ENCODE results near the gene HLF.
"Not testable (repeated sequence)": the region's sequence is repeated elsewhere in the genome, so short reads cannot be mapped to it uniquely, and the experiment has no call there.

The HLF gene

DNA sequence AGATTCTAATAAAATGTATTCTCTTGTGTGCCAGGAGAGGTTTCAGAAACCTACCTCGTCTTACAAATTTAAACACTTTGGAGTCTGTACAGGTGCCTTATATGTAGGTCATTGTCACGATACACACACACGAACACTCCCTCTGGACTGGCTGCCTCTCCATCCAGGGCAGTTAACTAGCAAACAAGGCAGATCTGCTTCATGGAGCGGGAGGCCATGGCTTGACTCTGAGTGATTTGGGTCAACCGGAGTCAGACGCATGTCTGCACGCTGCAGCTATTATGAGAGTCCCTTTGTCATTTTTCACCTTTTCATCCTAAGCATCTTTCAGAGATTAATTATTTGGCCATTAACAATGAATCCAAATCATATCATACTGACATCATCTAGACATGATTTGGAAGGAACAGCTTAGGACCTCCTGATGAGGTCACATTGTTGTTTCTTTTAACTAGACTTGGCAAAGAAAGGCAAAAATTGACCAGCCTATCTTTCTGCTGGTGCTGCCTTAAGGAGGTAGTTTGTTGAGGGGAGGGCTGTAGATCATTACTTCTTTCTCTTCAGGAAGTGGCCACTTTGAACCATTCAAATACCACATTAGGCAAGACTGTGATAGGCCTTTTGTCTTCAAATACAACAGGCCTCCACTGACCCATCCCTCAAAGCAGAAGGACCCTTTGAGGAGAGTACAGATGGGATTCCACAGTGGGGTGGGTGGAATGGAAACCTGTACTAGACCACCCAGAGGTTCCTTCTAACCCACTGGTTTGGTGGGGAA lies 58.9 kb downstream of the HLF start:
- in situ Hi-C loops (cut with HindIII; ENCODE audit: low sequenced_read_pairs), result loop anchor here (25.0 kb wide), 1 partner anchor 336 kb away; no protein-coding TSS in a partner anchor

DNA sequence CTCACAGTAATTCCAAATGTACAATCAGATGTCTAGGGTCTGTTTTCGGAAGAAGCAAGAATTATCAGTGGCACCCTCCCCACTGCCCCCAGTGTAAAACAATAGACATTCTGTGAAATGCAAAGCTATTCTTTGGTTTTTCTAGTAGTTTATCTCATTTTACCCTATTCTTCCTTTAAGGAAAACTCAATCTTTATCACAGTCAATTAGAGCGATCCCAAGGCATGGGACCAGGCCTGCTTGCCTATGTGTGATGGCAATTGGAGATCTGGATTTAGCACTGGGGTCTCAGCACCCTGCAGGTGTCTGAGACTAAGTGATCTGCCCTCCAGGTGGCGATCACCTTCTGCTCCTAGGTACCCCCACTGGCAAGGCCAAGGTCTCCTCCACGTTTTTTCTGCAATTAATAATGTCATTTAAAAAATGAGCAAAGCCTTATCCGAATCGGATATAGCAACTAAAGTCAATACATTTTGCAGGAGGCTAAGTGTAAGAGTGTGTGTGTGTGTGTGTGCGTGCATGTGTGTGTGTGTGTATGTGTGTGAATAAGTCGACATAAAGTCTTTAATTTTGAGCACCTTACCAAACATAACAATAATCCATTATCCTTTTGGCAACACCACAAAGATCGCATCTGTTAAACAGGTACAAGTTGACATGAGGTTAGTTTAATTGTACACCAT lies 59.7 kb downstream of the HLF start:
- in situ Hi-C loops (cut with HindIII; ENCODE audit: low sequenced_read_pairs), result loop anchor here (25.0 kb wide), 1 partner anchor 337 kb away; no protein-coding TSS in a partner anchor

DNA sequence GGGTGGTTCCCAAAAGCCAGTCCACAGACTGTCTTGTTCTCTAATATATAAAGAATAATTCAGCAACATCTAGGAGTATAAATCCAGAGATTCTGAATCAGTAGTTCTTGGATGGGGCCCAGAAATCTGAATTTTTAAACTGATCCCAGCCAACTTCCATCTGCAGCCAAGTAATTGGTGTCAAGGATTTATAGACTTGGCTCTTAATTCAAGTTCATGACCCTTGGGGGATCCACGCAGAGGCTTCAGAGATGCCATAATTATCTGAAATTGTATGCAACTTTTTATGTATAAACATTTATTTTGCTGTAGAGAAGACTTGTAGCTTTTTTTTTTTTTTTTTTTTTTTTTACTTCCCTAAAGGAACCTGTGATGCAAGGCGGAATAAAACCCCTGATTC lies 60.6 kb downstream of the HLF start:
- in situ Hi-C loops (cut with HindIII; ENCODE audit: low sequenced_read_pairs), result no loop called here

DNA sequence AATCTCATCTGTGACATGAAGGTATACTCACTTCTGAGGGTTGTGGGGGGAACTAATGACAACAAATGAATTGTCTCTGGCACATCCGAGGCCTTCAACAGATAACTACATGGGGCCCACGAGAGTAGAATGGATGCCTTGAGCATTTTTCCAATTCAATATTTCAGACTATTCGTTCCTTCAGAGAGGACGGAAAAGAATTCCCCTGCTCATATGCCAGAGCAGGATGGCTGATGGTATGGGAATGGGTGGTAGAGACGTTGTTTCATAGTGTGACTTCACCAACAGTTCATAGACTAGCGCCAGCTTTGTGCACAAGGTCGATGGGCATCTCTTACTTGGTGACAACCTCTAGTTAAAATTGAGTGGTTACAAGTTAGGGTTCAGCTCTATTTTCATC lies 61.3 kb downstream of the HLF start:
- in situ Hi-C loops (cut with HindIII; ENCODE audit: low sequenced_read_pairs), result no loop called here

DNA sequence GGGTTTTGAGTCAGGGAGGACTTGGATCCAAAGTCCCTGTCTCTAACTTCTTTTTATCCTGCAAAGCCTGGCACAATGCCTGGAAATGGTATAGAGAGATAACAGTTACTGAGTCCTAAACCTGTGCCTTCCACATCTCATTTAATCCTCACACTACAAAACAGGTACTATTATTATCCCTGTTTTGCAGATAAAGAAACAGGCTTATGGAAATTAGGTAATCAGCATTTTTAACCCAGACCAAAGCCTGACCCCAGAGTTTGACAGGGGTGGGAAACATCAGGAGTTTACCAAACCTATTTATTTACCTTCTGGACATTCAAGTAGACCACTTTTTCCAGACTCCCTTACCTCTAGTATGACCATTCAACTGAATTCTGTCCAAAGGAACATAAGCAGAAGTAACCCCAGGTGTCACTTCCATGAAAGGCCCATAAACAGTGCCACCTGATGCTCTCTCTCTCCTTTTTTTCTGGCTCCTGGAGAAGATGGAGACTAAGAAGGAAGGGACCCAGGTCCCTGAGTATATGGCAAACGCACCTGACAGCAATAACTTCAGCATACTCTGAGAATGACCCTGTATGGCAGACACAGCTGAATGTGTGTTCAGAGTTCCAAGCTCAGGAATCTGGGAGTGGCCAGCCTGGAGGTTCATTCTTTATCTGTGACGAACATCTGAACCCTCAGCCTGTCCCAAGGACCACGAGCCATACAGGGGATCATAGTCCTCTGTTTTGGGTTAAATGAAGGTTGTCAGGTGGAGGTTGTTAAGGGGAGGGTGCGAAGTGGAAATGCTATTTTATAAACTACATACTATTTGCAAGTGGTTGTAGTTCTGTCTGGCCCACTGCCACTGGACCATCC lies 62.7 kb downstream of the HLF start:
- in situ Hi-C loops (cut with HindIII; ENCODE audit: low sequenced_read_pairs), result no loop called here

DNA sequence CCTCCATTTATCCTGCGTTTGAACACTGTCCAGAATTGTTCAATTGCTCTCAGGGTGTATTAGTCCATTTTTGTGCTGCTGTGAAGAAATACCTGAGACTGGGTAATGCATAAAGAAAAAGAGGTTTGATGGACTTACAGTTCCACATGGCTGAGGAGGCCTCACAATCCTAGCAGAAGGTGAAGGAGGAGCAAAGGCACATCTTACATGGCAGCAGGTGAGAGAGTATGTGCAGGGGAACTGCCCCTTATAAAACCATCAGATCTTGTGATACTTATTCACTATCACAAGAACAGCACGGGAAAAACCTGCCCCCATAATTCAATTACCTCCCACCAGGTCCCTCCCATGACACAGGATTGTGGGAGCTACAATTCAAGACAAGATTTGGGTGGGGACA lies 63.8 kb downstream of the HLF start:
- in situ Hi-C loops (cut with HindIII; ENCODE audit: low sequenced_read_pairs), result not testable (repeated sequence)

DNA sequence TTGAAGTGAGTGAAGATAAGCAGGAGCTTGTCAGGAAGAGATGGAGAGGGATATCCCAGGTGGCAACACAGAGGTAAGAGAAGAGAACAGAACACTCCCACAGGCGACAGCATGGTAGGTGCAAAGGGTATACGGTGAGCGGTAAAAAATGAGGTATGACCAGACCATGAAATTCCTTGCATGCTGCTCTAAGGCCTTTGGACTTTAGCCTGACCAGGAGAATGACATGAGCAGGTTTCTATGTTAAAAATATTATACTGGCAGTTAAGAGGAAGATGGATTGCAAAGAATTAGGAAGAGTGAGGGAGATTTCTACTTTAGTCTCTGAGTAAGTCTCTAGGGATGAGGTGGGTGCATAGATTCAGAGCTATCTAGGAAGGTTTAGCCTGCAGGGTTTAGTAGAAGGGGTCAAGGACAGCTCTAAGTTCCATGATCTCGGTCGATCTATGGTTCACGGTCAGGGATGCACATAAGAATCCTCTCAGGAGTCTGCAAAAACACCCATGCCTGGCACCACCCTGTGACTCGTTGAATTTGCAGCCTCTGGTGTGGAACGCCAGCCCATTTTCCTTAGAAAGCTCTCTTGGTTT lies 65.7 kb downstream of the HLF start:
- in situ Hi-C loops (cut with HindIII; ENCODE audit: low sequenced_read_pairs), result no loop called here

DNA sequence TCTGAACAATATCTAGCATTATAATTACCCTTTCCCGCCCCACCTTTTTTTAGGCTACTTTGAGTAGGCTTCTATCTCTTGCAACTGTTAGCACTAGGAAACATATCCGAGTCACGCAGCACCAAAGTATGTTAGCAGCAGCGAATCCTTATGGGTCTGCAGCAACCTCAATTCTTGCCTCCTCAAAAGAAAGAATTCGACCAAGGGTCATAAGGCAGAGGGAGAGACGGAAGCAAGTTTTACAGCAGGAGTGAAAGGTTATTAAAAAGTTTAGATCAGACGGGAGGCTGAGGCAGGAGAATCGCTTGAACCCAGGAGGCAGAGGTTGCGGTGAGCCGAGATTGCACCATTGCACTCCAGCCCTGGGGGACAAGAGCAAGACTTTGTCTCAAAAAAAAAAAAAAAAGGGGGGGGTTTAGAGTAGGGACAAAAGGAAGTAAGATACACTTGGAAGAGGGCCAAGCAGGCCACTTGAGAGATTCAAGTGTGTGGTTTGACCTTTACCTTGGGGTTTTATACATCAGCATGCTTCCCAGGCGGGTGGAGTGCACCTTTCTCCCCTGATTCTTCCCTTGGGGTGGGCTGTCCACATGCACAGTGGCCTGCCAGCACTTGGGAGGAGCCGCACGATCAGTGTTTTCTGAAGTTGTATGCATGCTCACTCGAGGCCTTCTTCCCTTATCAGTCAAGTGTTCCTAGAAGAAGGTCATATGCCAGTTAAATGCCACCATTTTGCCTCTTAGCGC lies 67.7 kb downstream of the HLF start:
- in situ Hi-C loops (cut with HindIII; ENCODE audit: low sequenced_read_pairs), result no loop called here

DNA sequence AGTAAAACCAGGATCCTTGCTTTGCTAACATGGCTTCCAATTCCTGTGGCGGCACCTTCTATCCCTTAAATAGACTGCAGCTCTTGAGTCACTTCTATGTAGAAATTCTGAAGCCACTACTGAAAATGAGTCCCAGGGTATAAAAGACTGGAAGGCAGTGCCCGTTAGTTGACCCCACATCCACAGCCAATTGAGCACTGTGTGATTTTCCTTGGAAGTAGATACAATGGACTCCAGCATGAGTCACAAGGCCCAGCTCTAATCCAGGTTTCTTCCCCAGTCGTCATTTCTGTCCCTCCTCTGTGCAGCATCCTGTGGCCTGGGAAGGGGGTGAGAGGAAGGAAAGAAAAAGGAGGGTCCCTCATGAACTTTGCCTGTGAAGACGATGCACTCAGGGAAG lies 69.5 kb downstream of the HLF start:
- in situ Hi-C loops (cut with HindIII; ENCODE audit: low sequenced_read_pairs), result no loop called here

DNA sequence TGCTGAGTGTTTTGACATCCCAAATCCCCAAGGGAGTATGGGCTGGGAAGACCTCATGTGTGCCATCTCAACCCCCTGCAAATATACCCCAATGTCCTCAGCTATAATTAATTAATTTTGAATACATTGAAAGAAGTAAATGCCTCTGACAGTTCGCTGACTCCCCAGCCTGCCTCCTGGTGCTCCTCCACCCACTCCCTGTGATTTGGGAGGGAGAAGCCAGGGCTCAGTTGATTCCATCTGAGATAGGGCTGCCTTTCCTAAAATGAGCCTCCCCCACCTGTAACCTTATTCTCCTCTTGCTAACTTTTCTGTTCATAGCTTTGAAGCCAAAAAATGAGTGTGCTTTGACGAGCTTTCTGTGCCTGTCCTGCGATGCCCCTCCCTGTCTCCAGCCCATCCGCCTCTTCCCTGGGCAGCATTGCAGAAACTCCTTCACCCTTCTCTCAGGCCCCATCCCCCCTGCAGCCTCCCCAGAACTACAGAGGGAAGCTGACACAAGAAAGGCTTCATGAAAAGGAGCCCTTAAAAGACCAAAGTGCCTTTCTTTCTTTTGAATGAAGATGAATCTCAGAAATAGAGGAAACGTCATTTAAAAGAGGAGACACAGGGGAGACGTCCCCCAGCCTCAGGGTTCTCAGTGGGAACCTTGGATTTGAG lies 70.3 kb downstream of the HLF start:
- in situ Hi-C loops (cut with HindIII; ENCODE audit: low sequenced_read_pairs), result no loop called here

DNA sequence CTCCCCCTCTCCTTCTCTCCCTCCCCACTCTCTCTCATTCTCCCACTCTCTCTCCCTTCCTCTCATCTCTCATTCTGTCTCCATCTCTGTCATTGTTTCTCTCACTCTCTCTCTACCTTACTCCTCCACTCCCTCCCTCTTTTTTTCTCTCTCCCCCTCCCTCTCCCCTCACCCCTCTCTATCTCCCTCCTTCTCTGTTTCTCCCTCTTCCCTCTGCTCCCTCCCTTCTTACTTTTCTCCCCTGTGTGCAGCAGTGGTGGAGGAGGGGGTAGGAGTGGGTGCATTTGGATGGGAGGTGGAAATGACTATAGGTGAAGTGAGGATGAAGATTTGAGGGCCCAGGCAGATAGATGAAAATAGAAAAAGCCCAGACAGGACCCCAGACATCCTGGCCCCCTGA lies 70.9 kb downstream of the HLF start:
- in situ Hi-C loops (cut with HindIII; ENCODE audit: low sequenced_read_pairs), result no loop called here

DNA sequence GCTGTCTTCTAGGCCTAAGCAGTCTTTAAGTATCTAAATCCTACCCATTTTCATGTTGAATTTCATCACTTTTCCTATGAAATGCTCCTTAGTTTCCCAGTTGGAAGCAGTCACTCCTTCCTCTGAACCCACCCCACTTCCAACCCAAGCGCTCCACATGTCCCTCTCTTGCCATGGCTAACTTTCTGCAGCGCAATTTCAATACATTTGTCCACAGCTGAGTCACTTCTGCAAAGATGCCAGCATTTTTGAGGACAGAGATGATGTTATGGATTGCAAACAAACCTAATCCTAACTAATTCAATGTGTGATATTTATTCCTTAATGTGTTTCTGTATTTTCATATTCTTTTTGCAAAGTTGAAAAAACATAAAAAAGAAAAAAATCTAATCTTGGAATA lies 71.7 kb downstream of the HLF start:
- in situ Hi-C loops (cut with HindIII; ENCODE audit: low sequenced_read_pairs), result no loop called here

DNA sequence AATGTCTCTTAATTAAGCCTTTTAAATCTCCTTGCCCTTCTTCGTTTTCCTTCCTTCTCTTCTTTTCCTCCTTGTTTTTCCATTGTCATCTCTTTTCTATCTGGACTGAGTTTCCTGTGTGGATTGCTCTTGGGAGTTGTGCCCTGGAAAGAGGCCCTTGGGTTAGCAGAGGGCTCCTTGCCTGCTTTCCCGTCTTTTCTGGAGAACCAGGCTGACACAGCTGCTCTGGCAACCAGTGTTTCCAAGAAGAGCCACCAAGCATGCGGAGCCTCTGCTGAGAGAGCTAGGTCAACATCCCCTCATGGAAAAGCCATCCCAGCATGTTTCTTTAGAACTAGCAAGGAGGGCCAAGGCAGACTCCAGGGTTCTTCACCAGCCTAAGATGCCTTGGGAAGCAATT lies 75.4 kb downstream of the HLF start:
- in situ Hi-C loops (cut with HindIII; ENCODE audit: low sequenced_read_pairs), result no loop called here

DNA sequence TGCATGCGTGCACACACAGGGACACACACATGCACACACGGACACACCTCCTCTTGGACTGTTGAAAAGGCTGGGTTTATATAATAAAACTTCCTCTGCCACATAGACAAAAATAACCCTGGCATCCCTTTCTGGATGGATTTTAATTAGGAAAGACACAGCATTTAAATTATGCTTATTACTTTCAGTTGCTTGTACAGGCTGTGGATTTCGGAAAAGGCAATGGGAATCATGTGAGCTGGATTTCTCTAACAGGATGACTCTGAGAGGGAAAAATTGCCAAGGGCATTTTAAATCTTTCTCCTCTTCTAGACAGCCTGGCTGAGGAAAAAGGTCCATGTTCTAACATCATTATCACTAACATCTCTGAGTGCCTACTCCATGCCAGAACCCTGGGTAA lies 75.9 kb downstream of the HLF start:
- in situ Hi-C loops (cut with HindIII; ENCODE audit: low sequenced_read_pairs), result no loop called here

DNA sequence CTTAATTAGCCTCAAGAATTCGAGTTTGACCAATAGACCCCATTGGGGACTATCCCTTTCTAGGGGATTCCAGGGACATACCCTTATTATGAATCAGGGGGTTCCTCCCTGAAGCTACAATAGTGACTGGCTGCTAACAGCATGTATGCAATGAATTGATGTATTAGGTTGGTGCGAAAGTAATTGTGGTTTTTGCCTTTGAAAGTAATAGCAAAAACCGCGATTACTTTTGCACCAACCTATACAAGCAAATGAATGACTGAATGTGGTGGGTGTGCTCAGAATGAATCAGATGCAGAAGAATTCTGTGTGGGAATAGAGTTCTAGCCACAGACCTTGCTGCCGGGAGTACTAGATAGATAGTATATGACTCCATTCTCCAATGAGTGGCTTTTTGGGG lies 76.7 kb downstream of the HLF start:
- in situ Hi-C loops (cut with HindIII; ENCODE audit: low sequenced_read_pairs), result no loop called here

DNA sequence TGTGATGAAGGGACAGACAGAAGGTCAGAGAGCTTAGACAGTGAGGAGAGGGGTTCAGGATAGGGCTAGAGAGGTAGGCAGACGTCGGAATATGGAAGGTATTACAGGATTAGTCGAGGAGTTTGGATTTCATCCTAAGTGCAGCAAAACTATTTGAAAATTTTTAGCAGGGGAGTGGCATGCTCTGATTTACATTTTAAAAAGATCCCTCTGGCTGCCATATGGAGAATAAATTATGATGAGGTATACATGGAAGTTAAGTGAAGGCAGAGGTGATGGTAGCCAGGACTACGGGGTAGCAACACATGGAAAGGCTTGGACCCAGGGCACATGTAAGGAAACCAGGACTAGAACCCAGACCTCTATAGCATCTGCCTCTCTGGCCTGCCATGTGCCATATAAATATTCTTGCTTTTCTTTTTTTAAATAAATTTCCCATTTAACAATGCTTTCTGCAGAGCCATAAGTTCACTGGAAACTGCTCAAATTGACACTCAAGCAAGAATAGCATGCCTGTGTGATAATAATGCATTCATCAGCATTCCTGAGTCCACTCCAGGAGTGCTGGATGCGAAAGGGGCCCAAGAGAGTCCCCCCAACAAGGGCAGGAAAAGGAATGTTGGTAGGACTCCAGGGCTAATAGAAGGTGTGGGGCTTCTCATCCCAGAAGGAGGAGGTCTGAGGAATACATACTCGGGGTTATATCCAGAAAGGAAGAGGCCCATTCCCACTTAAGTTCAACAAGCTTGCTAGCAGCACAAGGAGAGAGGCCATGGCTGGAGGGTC lies 78.2 kb downstream of the HLF start:
- in situ Hi-C loops (cut with HindIII; ENCODE audit: low sequenced_read_pairs), result no loop called here

DNA sequence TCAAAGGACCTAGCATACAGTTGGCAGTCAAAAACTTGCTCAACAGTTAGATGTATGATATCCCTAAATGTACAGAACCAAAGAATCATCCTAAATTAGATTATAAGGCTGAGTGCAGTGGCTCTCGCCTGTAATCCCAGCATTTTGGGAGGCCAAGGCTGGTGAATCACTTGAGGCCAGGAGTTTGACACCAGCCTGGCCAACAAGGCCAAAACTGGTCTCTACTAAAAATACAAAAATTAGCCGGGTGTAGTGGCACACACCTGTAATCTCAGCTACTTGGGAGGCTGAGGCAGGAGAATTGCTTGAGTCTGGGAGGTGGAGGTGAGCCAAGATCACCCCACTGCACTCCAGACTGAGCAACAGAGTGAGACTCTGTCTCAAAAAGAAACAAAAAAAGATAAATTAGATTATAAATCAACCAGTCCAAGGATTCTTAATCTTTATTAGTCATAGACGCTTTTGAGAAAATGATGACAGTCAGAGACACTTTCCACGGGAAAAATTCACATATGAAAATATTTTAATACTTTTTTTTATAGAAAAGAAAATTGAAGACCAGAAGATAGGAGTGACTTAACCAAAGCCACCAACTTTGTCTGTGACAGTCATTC lies 79.2 kb downstream of the HLF start:
- in situ Hi-C loops (cut with HindIII; ENCODE audit: low sequenced_read_pairs), result no loop called here

DNA sequence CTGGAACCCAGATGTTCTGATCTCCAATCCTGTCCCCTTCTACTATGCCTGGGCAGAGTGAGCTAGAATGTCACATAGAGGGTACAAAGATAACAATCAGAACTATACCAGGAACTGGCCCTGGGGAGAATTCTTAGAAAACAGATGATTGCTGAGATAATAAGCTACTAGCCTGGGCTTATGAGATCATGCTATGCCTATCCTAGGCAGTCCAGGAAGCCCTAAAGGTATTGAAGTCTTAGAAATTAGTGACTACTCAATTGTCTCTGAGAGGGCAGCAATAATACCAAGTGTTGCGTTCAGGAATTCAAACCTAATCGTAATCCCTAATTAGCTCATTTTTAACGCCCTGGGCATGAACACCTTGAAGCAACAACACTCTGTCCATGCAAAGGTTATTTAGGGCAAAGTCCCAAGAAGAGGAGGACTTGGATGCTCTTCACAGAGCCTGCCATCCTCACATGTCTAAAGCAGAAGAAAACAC lies 79.8 kb downstream of the HLF start:
- in situ Hi-C loops (cut with HindIII; ENCODE audit: low sequenced_read_pairs), result no loop called here

DNA sequence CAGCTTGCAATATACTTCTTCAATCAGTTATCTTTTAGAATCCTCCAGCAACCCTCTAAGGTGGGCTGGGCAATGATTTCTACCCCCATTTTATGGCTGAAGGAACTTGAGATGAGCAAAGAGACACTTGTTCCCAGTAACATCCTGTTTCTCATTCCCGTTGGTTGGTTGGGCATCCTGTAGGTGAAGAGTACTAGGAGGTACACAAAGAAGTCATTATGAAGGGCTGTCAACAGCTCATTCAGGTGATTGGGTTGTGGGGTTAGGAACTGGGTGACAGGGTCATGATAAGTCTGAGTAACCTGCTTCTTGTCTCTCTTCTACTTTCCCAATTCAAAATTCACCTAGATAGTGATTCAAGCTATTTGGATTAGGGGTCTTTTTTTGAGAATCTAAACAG lies 80.4 kb downstream of the HLF start:
- in situ Hi-C loops (cut with HindIII; ENCODE audit: low sequenced_read_pairs), result no loop called here
